OCI-LY1 (cell line): ENCODE data around the gene TLE4.

Source experiments
- H2AFZ ChIP-seq: fragments of 200-600 bp; sonication (generic), shearing (Covaris generic); 2 replicates; pipeline ENCODE4 v1.6.0; 2014; ENCODE audit warnings: antibody characterized with exemption, mild to moderate bottlenecking, low read length
- H3F3A ChIP-seq: fragments of 200-600 bp; sonication (generic), shearing (Covaris generic); 2 replicates; pipeline ENCODE4 v1.6.0; 2014; ENCODE audit warnings: mild to moderate bottlenecking, antibody characterized with exemption, low read length, moderate library complexity; ENCODE audit not compliant: insufficient read depth
- H3K27ac ChIP-seq: fragments of 200-600 bp; sonication (generic); 2 replicates; pipeline ENCODE4 v1.5.1; 2014; ENCODE audit warnings: low read length, mixed run types, mild to moderate bottlenecking, low read depth; ENCODE audit not compliant: poor library complexity, severe bottlenecking
- H3K27me3 ChIP-seq: fragments of 200-600 bp; sonication (generic); 2 replicates; pipeline ENCODE4 v1.6.0; 2014; ENCODE audit warnings: antibody characterized with exemption, mild to moderate bottlenecking, low read length, moderate library complexity; ENCODE audit not compliant: insufficient read depth
- H3K36me3 ChIP-seq: fragments of 200-600 bp; sonication (generic); 2 replicates; pipeline ENCODE4 v1.6.1; 2014; ENCODE audit warnings: mild to moderate bottlenecking, antibody characterized with exemption, low read length, moderate library complexity, mixed read lengths; ENCODE audit not compliant: insufficient read depth
- H3K4me1 ChIP-seq: fragments of 200-600 bp; sonication (generic); 2 replicates; pipeline ENCODE4 v1.5.1; 2014; ENCODE audit warnings: mild to moderate bottlenecking, low read length, moderate library complexity; ENCODE audit not compliant: insufficient read depth, severe bottlenecking
- H3K4me2 ChIP-seq: fragments of 200-600 bp; sonication (generic), shearing (Covaris generic); 2 replicates; pipeline ENCODE4 v1.6.1; 2014; ENCODE audit warnings: low read length
- H3K4me3 ChIP-seq: fragments of 200-600 bp; sonication (generic); 2 replicates; pipeline ENCODE4 v1.5.1; 2014; ENCODE audit warnings: low read length, low read depth, mild to moderate bottlenecking, mixed read lengths; ENCODE audit not compliant: poor library complexity, severe bottlenecking
- H3K79me2 ChIP-seq: fragments of 200-600 bp; shearing (Covaris generic); 2 replicates; pipeline ENCODE4 v1.6.1; 2016; ENCODE audit warnings: mixed run types, low read length, mixed read lengths; ENCODE audit not compliant: insufficient read depth
- H3K9ac ChIP-seq: fragments of 200-600 bp; sonication (generic), shearing (Covaris generic); 2 replicates; pipeline ENCODE4 v1.6.1; 2014; ENCODE audit warnings: mild to moderate bottlenecking, low read length, mixed read lengths
- H3K9me2 ChIP-seq: fragments of 200-600 bp; sonication (generic), shearing (Covaris generic); 2 replicates; pipeline ENCODE4 v1.6.1; 2014; ENCODE audit warnings: low read depth, mild to moderate bottlenecking, low read length, mixed read lengths
- H3K9me3 ChIP-seq: fragments of 200-600 bp; shearing (Covaris generic); 2 replicates; pipeline ENCODE4 v1.6.1; 2014; ENCODE audit warnings: low read length, mixed read lengths
- H4K20me1 ChIP-seq: fragments of 200-600 bp; sonication (generic), shearing (Covaris generic); 2 replicates; pipeline ENCODE4 v1.6.0; 2016; ENCODE audit warnings: mild to moderate bottlenecking, low read length; ENCODE audit not compliant: insufficient read depth
- EZH2 ChIP-seq: fragments of 200-600 bp; sonication (generic), shearing (Covaris generic); IDR thresholded peaks from 2 replicates; pipeline ENCODE4 v1.8.0; 2017; ENCODE audit warnings: borderline replicate concordance, mixed run types, mild to moderate bottlenecking, antibody characterized with exemption, low read length, moderate library complexity, mixed read lengths
- TF ChIP-seq, protein P1 (sequence below): fragments of 200-600 bp; sonication (generic), shearing (Covaris generic); IDR thresholded peaks from 2 replicates; pipeline ENCODE4 v1.5.1; 2017; ENCODE audit warnings: mild to moderate bottlenecking, antibody characterized with exemption, low read length, moderate library complexity, mixed read lengths

TLE4 gene

DNA sequence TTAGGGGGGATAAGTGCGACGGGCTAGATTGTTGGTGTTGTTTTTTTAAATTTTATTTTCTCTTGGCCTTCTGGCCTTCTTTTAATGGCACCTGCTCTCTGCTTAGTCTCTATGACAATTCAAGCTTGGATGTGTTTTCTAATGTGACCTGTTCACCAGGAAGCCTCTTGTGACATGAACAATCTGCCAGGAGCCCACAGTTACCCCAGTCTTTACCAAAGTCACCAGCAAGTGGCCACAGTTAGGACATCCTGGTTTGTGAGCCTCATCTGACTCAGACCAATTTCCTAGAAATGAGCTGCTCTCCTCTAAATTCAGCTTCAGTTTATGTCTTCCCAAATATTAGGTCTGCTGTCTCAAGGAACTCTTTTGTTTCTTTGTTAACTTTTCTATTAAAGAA lies 135.8 kb downstream of the TLE4 start:
- Histone ChIP-seq H3K9me3 (no peaks in the 10 kb centered on the region), H2AFZ (no peak overlapping the region), H3K9me2 (no peaks in the 10 kb centered on the region), H3K9ac (no peak overlapping the region), H3K27me3 (no peaks in the 10 kb centered on the region), H3K36me3 (peaks cover 26% of the 10 kb centered on the region; the same call in 1 of the 2 replicates), H3K27ac (no peak overlapping the region), H3K79me2 (no peaks in the 10 kb centered on the region), H4K20me1 (no peaks in the 10 kb centered on the region), H3K4me2 (no peak overlapping the region), H3F3A (no peaks in the 10 kb centered on the region), H3K4me1 (no peaks in the 10 kb centered on the region), H3K4me3 (no peak overlapping the region)
- TF ChIP-seq EZH2, result no peak
- TF ChIP-seq, protein P1, sequence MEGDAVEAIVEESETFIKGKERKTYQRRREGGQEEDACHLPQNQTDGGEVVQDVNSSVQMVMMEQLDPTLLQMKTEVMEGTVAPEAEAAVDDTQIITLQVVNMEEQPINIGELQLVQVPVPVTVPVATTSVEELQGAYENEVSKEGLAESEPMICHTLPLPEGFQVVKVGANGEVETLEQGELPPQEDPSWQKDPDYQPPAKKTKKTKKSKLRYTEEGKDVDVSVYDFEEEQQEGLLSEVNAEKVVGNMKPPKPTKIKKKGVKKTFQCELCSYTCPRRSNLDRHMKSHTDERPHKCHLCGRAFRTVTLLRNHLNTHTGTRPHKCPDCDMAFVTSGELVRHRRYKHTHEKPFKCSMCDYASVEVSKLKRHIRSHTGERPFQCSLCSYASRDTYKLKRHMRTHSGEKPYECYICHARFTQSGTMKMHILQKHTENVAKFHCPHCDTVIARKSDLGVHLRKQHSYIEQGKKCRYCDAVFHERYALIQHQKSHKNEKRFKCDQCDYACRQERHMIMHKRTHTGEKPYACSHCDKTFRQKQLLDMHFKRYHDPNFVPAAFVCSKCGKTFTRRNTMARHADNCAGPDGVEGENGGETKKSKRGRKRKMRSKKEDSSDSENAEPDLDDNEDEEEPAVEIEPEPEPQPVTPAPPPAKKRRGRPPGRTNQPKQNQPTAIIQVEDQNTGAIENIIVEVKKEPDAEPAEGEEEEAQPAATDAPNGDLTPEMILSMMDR, result no peak

DNA sequence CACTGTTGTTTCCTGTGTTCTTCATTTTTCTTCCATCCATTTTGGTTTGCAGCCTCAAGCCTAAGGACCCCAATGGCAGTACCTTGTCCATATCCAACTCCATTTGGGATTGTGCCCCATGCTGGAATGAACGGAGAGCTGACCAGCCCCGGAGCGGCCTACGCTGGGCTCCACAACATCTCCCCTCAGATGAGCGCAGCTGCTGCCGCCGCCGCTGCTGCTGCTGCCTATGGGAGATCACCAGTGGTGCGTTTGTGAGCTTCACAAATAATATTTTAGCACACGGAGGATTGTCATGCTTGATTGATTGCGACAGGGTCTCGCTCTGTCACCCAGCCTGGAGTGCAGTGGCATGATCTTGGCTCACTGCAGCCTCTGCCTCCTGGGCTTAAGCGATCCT lies 136.8 kb downstream of the TLE4 start:
- Histone ChIP-seq H3K79me2 (no peaks in the 10 kb centered on the region), H3F3A (no peaks in the 10 kb centered on the region), H3K9ac (no peak overlapping the region), H3K9me3 (no peaks in the 10 kb centered on the region), H3K4me3 (no peak overlapping the region), H3K4me2 (no peak overlapping the region), H4K20me1 (no peaks in the 10 kb centered on the region), H3K27ac (no peak overlapping the region), H3K27me3 (no peaks in the 10 kb centered on the region), H3K36me3 (peaks cover 26% of the 10 kb centered on the region; the same call in 1 of the 2 replicates), H3K9me2 (no peaks in the 10 kb centered on the region), H2AFZ (no peak overlapping the region), H3K4me1 (no peaks in the 10 kb centered on the region)
- TF ChIP-seq EZH2, result no peak
- TF ChIP-seq, protein P1, result no peak

DNA sequence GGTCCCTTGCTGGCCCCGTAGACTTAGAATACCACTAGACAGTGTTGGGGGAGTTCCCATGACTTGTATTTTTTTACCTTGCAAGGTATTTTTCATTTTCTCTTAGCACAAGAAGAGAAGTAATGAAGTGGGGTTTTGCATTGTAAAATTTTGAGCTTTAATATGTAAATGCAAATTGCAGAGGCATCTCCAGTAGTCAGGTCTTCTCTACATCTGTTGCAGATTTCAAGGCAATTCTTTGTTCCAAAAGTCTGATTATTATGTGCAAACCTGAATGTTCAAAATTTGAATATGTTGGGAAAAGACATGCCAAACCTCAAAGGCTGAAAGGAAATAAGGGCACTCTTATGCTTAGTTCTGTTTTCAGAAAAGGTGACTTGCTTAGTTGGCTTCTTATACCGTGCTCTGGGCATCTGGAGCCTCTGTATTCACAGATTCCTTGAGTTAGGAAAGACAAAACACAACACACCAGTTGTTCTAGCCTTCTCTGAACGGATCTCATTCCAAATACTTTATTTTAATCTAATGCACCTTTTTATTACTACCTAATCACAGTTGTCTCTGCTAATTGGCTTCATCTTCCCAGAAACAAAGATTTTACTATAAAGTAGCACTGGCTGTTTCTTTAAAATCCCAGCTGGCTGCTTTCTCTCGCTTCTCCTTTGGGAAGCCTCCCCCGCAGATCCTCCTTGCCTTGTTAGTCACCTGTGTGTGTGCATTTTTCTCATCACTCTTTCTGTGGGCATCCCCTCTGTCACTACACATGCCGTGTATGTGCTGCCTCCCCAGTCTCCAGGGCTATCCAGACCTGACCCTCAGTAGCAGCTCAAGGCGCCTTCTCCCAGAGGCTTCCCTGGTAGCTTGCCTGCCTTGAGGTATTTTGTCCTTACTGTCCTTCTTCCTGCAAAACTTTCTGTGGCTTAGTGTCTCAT lies 138.2 kb downstream of the TLE4 start:
- no peaks in the 10 kb centered on the region for H3K79me2 ChIP-seq
- no peak overlapping the region for H2AFZ ChIP-seq
- H3F3A ChIP-seq, result no peaks in the 10 kb centered on the region
- no peak overlapping the region for H3K9ac ChIP-seq
- no peak overlapping the region for H3K4me2 ChIP-seq
- no peak overlapping the region for H3K27ac ChIP-seq
- peaks cover 22% of the 10 kb centered on the region; the same call in 1 of the 2 replicates for H3K36me3 ChIP-seq
- no peak for TF ChIP-seq EZH2
- TF ChIP-seq, protein P1, result no peak
- no peaks in the 10 kb centered on the region for H3K9me2 ChIP-seq
- H3K9me3 ChIP-seq, result no peaks in the 10 kb centered on the region
- no peaks in the 10 kb centered on the region for H3K27me3 ChIP-seq
- no peaks in the 10 kb centered on the region for H3K4me1 ChIP-seq
- no peak overlapping the region for H3K4me3 ChIP-seq
- no peaks in the 10 kb centered on the region for H4K20me1 ChIP-seq
